Measurements from ENCODE around the gene GAP43.

DNA sequence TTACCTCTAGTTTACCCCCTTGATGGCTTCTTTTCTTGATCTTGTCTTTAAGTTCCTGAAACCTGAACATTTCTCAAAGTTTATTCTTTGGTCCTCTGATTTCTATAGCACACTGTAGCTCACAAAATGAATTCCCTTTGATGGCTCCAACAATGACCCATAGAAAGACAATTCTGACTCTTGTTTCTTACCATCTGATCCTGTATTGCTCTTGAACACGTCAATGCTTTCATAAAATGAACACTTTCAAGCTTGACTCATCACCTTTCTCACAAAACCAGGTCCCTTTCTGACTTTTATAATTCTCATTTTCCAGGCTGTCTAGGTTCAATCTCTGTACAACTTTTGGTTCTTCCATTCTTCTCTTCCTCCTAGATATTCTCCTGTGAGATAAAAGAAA, 5.7 kb upstream of the GAP43 start:
- TF ChIP-seq, protein P1, sequence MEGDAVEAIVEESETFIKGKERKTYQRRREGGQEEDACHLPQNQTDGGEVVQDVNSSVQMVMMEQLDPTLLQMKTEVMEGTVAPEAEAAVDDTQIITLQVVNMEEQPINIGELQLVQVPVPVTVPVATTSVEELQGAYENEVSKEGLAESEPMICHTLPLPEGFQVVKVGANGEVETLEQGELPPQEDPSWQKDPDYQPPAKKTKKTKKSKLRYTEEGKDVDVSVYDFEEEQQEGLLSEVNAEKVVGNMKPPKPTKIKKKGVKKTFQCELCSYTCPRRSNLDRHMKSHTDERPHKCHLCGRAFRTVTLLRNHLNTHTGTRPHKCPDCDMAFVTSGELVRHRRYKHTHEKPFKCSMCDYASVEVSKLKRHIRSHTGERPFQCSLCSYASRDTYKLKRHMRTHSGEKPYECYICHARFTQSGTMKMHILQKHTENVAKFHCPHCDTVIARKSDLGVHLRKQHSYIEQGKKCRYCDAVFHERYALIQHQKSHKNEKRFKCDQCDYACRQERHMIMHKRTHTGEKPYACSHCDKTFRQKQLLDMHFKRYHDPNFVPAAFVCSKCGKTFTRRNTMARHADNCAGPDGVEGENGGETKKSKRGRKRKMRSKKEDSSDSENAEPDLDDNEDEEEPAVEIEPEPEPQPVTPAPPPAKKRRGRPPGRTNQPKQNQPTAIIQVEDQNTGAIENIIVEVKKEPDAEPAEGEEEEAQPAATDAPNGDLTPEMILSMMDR (IDR thresholded peaks at IDR 0.05; ENCODE audit: insufficient read depth, low read length, poor library complexity, severe bottlenecking) = no peak
- TF ChIP-seq EZH2phosphoT487 (conservative IDR thresholded peaks at IDR 0.05; ENCODE audit: low read length) = no peak
